Left lung (tissue), 10 donors: ENCODE data around the gene FBXW8. TPM values are rescaled to one million over a fixed set of nuclear protein-coding genes. Genes with fewer than 3 reads are reported as not detected.

Experiments
- ATAC-seq: fragments of 200-7000 bp; cut with Tn5 transposase; one replicate; pipeline ENCODE4 v1.9.1; 2020; ENCODE audit warnings: moderate library complexity
- DNase-seq, 4 donors: peaks; one replicate each; pipeline ENCODE4 v3.0.0-alpha.2; 2013 to 2020
- H3K27ac ChIP-seq, 2 donors: fragments of 200-600 bp; sonication (generic) in 1 of 2; one replicate each; pipeline versions ENCODE4 v1.5.0 to v1.8.0; 2020 to 2021
- H3K27me3 ChIP-seq, 2 donors: fragments of 200-600 bp; sonication (generic) in 1 of 2; one replicate each; pipeline versions ENCODE4 v1.5.0 to v1.8.0; 2020 to 2021
- H3K36me3 ChIP-seq, 2 donors: fragments of 200-600 bp; sonication (generic) in 1 of 2; one replicate each; pipeline versions ENCODE4 v1.5.0 to v1.8.0; 2020 to 2021
- H3K4me1 ChIP-seq, 2 donors: fragments of 200-600 bp; one replicate each; pipeline ENCODE4 v1.8.0; 2021
- H3K4me3 ChIP-seq, 2 donors: fragments of 200-600 bp; sonication (generic) in 1 of 2; one replicate each; pipeline versions ENCODE4 v1.5.0 to v1.8.0; 2020 to 2021; ENCODE audit warnings: mild to moderate bottlenecking in 1 of 2
- H3K9me3 ChIP-seq, 2 donors: fragments of 200-600 bp; sonication (generic) in 1 of 2; one replicate each; pipeline versions ENCODE4 v1.5.0 to v1.8.0; 2020 to 2021
- intact Hi-C, 2 donors: fragments of 100-400 bp; cut with DNase I; formaldehyde crosslinking; loops; one replicate each; pipeline versions ENCODE4 v1.11.2 to v1.14.2; 2022
- polyA plus RNA-seq, 6 donors: library from polyadenylated mRNA; unstranded; fragments of 120-200 nt; gene quantifications; one replicate each; pipeline ENCODE4 v1.2.1, GENCODE V29; 2013; ENCODE audit not compliant: insufficient read length in 6 of 6
- total RNA-seq, 2 donors: library from RNA; stranded (reverse); fragmentation: NEBNext Ultra II Directional; extraction: Animal tissue kit (Norgen Biotek cat#: 25700); gene quantifications; one replicate each; pipeline ENCODE4 v1.2.1, GENCODE V29; 2021
- TF ChIP-seq, protein P1 (sequence below), 2 donors: fragments of 200-600 bp; sonication (generic) in 1 of 2; IDR thresholded peaks; one replicate each; pipeline versions ENCODE4 v1.5.0 to v1.8.0; 2021; ENCODE audit warnings: antibody characterized with exemption in 2 of 2
- donor health status: DM: no; HTN: yes; CAD: no.
- donor health status: DM: no; HTN: no; CAD: no.

FBXW8 gene
- total and polyA plus RNA-seq, 8 donors: 16.0 to 28.4 (median 24.6) TPM

- no peak for ATAC-seq
- intact Hi-C loops: no loop called here
- Histone ChIP-seq H3K36me3 (no peaks in the 10 kb centered on the region), H3K27ac (no peak overlapping the region), H3K27me3 (no peaks in the 10 kb centered on the region), H3K9me3 (no peaks in the 10 kb centered on the region), H3K4me1 (peaks cover 0 to 44% of the 10 kb centered on the region in 2 donors), H3K4me3 (no peak overlapping the region)
- peak in 1 of 4 donors; percentile 8 for DNase-seq
- TF ChIP-seq, protein P1, sequence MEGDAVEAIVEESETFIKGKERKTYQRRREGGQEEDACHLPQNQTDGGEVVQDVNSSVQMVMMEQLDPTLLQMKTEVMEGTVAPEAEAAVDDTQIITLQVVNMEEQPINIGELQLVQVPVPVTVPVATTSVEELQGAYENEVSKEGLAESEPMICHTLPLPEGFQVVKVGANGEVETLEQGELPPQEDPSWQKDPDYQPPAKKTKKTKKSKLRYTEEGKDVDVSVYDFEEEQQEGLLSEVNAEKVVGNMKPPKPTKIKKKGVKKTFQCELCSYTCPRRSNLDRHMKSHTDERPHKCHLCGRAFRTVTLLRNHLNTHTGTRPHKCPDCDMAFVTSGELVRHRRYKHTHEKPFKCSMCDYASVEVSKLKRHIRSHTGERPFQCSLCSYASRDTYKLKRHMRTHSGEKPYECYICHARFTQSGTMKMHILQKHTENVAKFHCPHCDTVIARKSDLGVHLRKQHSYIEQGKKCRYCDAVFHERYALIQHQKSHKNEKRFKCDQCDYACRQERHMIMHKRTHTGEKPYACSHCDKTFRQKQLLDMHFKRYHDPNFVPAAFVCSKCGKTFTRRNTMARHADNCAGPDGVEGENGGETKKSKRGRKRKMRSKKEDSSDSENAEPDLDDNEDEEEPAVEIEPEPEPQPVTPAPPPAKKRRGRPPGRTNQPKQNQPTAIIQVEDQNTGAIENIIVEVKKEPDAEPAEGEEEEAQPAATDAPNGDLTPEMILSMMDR (IDR thresholded peaks at IDR 0.05): no peak
Measured at GRCh38 chr12:117058442-117059072, 147.8 kb downstream of the FBXW8 start.

GRCh38 chr12:117059156-117059555, 148.4 kb downstream of the FBXW8 start:
- ATAC-seq: no peak
- Histone ChIP-seq H3K9me3 (no peaks in the 10 kb centered on the region), H3K36me3 (no peaks in the 10 kb centered on the region), H3K27me3 (no peaks in the 10 kb centered on the region), H3K4me3 (no peak overlapping the region), H3K4me1 (peaks cover 0 to 50% of the 10 kb centered on the region in 2 donors), H3K27ac (no peak overlapping the region)
- TF ChIP-seq, protein P1 (IDR thresholded peaks at IDR 0.05): no peak
- intact Hi-C loops: no loop called here
- DNase-seq: peak in 1 of 4 donors; percentile 47

DNA sequence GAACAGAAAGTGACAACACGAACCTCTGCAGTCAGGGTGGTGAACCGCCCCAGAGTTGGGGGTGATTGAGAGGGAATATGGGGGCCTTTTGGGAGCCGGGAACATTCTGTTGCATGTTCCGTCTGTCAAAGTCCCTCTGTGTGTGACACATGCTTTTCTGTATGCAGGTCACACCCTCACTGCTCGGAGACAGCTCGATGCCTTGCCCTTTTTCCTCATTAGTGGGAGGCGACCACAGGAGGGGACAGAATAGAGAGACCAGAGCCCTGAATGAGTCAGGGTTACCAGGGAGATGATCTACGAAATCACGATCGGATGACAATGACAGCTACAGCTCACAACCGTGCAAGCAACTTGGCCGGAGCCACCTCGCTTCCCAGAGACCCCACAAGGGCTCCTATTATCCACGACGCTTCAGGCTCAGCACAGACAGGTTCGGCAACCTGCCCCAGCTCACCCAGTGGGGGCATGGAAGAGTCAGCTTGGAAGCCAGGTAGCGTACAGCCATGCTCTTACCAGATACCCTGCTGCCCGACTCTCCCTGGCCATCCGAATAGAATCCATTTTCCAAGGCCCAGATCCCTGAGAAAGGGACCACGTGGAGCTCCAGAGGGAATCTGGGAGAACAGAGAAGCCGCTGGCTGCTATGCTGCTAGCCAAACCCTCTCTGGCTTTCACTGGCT, 149.6 kb downstream of the FBXW8 start:
- H3K4me3 ChIP-seq: no peak overlapping the region
- peaks cover 0 to 59% of the 10 kb centered on the region in 2 donors for H3K4me1 ChIP-seq
- intact Hi-C loops: no loop called here
- ATAC-seq: peak; percentile 25
- TF ChIP-seq, protein P1 (IDR thresholded peaks at IDR 0.05): no peak
- DNase-seq: peak in 1 of 4 donors; percentile 44
- H3K36me3 ChIP-seq: no peaks in the 10 kb centered on the region
- H3K27me3 ChIP-seq: no peaks in the 10 kb centered on the region
- H3K27ac ChIP-seq: peak overlapping the region in 1 of 2 donors; percentile 48
- H3K9me3 ChIP-seq: no peaks in the 10 kb centered on the region

GRCh38 chr12:117060929-117061305, 150.2 kb downstream of the FBXW8 start:
- H3K36me3 ChIP-seq: no peaks in the 10 kb centered on the region
- no peaks in the 10 kb centered on the region for H3K9me3 ChIP-seq
- intact Hi-C loops: no loop called here
- no peak overlapping the region for H3K4me3 ChIP-seq
- H3K27ac ChIP-seq: peak overlapping the region in 1 of 2 donors; percentile 48
- ATAC-seq (no peak), DNase-seq (peak in 1 of 4 donors; percentile 44)
- H3K27me3 ChIP-seq: no peaks in the 10 kb centered on the region
- TF ChIP-seq, protein P1 (IDR thresholded peaks at IDR 0.05): no peak
- H3K4me1 ChIP-seq: peaks cover 0 to 59% of the 10 kb centered on the region in 2 donors

GRCh38 chr12:117061555-117062079, 150.9 kb downstream of the FBXW8 start:
- H3K36me3 ChIP-seq: no peaks in the 10 kb centered on the region
- ATAC-seq (no peak), DNase-seq (peak in 1 of 4 donors; percentile 4)
- no peak overlapping the region for H3K4me3 ChIP-seq
- no peaks in the 10 kb centered on the region for H3K9me3 ChIP-seq
- intact Hi-C loops: no loop called here
- TF ChIP-seq, protein P1 (IDR thresholded peaks at IDR 0.05): no peak
- no peaks in the 10 kb centered on the region for H3K27me3 ChIP-seq
- peak overlapping the region in 1 of 2 donors; percentile 48 for H3K27ac ChIP-seq
- peaks cover 0 to 62% of the 10 kb centered on the region in 2 donors for H3K4me1 ChIP-seq
